ENCODE data around the gene HELT. TPM values are rescaled to one million over a fixed set of nuclear protein-coding genes. Genes with fewer than 3 reads are reported as not detected.

The HELT gene
- polyA plus RNA-seq, 2 donors, result not detected

GRCh38 chr4:185016101-185016940, 2.0 kb upstream of the HELT start:
- Histone ChIP-seq H3K4me1 (ENCODE audit: control insufficient read depth in 2 of 2, insufficient read depth in 2 of 2, low read length in 1 of 2) (peaks cover 4 to 21% of the 10 kb centered on the region in 2 donors), H3K4me3 (ENCODE audit: low read depth in 1 of 2, low read length in 2 of 2) (no peak overlapping the region), H3K9me3 (ENCODE audit: control insufficient read depth in 2 of 2, insufficient read depth in 1 of 2, low read depth in 1 of 2, low read length in 1 of 2) (no peaks in the 10 kb centered on the region), H3K27ac (ENCODE audit: low read depth in 2 of 2, low read length in 1 of 2) (no peak overlapping the region), H3K27me3 (ENCODE audit: control insufficient read depth in 1 of 2, insufficient read depth in 2 of 2, low read length in 2 of 2) (peaks cover 35% of the 10 kb centered on the region in 2 donors), H3K36me3 (ENCODE audit: control insufficient read depth in 2 of 2, insufficient read depth in 2 of 2, low read length in 1 of 2) (no peaks in the 10 kb centered on the region)
- WGBS, 2 donors, result 4 to 5% methylated on average over 47 of the region's 47 CpGs

- Histone ChIP-seq H3K9me3 (ENCODE audit: control insufficient read depth in 2 of 2, insufficient read depth in 1 of 2, low read depth in 1 of 2, low read length in 1 of 2) (no peaks in the 10 kb centered on the region), H3K27me3 (ENCODE audit: control insufficient read depth in 1 of 2, insufficient read depth in 2 of 2, low read length in 2 of 2) (peaks cover 35 to 38% of the 10 kb centered on the region in 2 donors), H3K36me3 (ENCODE audit: control insufficient read depth in 2 of 2, insufficient read depth in 2 of 2, low read length in 1 of 2) (no peaks in the 10 kb centered on the region), H3K27ac (ENCODE audit: low read depth in 2 of 2, low read length in 1 of 2) (no peak overlapping the region), H3K4me3 (ENCODE audit: low read depth in 1 of 2, low read length in 2 of 2) (no peak overlapping the region), H3K4me1 (ENCODE audit: control insufficient read depth in 2 of 2, insufficient read depth in 2 of 2, low read length in 1 of 2) (peaks cover 4 to 21% of the 10 kb centered on the region in 2 donors)
- WGBS, 2 donors, result 3% methylated on average over 34 of the region's 34 CpGs
Measured at GRCh38 chr4:185016946-185017758, 1.1 kb upstream of the HELT start.

DNA sequence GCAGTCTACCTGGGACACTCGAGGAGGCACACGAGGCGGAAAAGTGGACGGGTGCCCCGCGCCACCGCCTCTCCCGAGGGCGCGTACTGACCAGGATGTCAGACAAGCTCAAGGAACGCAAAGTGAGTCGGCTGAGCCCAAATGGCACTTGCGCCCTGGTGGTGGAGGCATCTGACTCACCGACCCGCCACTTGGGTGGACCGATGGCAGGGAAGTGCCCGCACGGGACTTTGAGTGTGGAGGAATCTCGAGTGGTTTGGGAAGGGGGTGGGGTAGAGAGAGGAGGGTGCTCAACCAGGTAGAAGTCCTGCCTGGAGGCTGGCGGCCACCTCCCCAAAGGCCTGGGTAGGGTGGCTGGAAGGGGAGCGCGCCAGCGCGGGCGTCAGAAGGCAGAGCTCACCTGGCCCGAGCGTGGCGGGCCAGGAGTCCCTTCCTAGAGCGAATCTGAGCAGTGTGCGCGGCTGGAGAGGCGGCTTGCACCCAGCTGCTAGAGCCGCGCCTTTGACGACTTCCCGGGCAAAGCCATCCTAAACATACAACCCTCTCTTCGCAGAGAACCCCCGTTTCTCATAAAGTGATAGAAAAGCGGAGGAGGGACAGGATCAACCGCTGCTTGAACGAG, 655 bp downstream of the HELT start:
- peaks cover 4 to 21% of the 10 kb centered on the region in 2 donors for H3K4me1 ChIP-seq (ENCODE audit: control insufficient read depth in 2 of 2, insufficient read depth in 2 of 2, low read length in 1 of 2)
- 3 to 4% methylated on average over 41 of the region's 41 CpGs for WGBS, 2 donors

DNA sequence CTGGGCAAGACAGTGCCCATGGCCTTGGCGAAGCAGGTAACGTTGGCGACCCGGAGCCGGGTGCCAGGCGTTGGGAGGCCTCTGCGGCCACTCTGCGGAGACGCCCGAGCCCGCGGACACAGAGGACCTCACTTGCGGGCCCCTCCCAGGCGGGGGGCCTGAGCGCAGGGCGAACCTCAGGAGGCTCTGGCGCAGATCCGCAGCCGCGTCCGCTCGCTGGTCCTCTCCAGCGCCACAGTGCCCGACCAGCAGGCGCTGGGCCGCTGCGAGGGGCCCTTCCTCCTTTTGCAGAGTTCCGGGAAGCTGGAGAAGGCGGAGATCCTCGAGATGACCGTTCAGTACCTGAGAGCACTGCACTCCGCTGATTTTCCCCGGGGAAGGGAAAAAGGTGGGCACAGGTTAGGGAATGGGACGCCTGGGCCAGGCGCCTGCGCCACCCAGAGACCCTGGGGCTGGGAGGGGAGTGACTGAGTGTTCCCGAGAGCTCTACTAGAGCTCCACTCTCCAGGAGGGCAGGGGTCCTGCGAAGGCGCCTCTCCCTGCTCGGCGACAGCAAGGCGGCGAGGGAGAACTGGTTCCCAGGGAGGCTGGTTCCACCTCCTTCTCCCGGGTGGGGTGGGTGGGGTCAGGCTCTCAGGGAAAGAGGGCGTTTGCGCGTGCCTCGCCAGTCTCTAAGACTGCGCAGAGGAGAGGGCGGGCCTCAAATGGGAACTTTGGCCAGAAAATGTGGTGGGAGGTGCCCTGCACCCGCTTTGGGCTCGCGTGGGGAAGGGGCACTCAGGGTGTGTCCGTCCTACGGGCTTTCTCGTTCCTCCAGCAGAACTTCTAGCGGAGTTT, 1.4 kb downstream of the HELT start:
- H3K9me3 ChIP-seq (ENCODE audit: control insufficient read depth in 2 of 2, insufficient read depth in 1 of 2, low read depth in 1 of 2, low read length in 1 of 2), result no peaks in the 10 kb centered on the region
- H3K36me3 ChIP-seq (ENCODE audit: control insufficient read depth in 2 of 2, insufficient read depth in 2 of 2, low read length in 1 of 2), result no peaks in the 10 kb centered on the region
- no peak overlapping the region for H3K27ac ChIP-seq (ENCODE audit: low read depth in 2 of 2, low read length in 1 of 2)
- peaks cover 34 to 39% of the 10 kb centered on the region in 2 donors for H3K27me3 ChIP-seq (ENCODE audit: control insufficient read depth in 1 of 2, insufficient read depth in 2 of 2, low read length in 2 of 2)
- peak overlapping the region in 1 of 2 donors; percentile 20 for H3K4me3 ChIP-seq (ENCODE audit: low read depth in 1 of 2, low read length in 2 of 2)
- WGBS, 2 donors, result 2 to 3% methylated on average over 50 to 57 of the region's 57 CpGs
- H3K4me1 ChIP-seq (ENCODE audit: control insufficient read depth in 2 of 2, insufficient read depth in 2 of 2, low read length in 1 of 2), result peaks cover 4 to 21% of the 10 kb centered on the region in 2 donors

More for the DNA sequence above, 655 bp downstream of the HELT start:
- no peaks in the 10 kb centered on the region for H3K9me3 ChIP-seq (ENCODE audit: control insufficient read depth in 2 of 2, insufficient read depth in 1 of 2, low read depth in 1 of 2, low read length in 1 of 2)
- H3K27ac ChIP-seq (ENCODE audit: low read depth in 2 of 2, low read length in 1 of 2), result no peak overlapping the region
- no peaks in the 10 kb centered on the region for H3K36me3 ChIP-seq (ENCODE audit: control insufficient read depth in 2 of 2, insufficient read depth in 2 of 2, low read length in 1 of 2)
- H3K27me3 ChIP-seq (ENCODE audit: control insufficient read depth in 1 of 2, insufficient read depth in 2 of 2, low read length in 2 of 2), result peaks cover 38 to 39% of the 10 kb centered on the region in 2 donors
- H3K4me3 ChIP-seq (ENCODE audit: low read depth in 1 of 2, low read length in 2 of 2), result no peak overlapping the region

DNA sequence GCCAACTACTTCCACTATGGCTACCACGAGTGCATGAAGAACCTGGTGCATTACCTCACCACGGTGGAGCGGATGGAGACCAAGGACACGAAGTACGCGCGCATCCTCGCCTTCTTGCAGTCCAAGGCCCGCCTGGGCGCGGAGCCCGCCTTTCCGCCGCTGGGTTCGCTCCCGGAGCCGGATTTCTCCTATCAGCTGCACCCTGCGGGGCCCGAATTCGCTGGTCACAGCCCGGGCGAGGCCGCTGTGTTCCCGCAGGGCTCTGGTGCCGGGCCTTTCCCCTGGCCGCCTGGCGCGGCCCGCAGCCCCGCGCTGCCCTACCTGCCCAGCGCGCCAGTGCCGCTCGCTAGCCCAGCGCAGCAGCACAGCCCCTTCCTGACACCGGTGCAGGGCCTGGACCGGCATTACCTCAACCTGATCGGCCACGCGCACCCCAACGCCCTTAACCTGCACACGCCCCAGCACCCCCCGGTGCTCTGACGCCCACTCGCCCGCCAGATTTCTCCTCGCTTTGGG, 2.1 kb downstream of the HELT start:
- H3K27me3 ChIP-seq (ENCODE audit: control insufficient read depth in 1 of 2, insufficient read depth in 2 of 2, low read length in 2 of 2), result peaks cover 32 to 39% of the 10 kb centered on the region in 2 donors
- no peaks in the 10 kb centered on the region for H3K36me3 ChIP-seq (ENCODE audit: control insufficient read depth in 2 of 2, insufficient read depth in 2 of 2, low read length in 1 of 2)
- WGBS, 2 donors, result 3 to 4% methylated on average over 44 to 48 of the region's 48 CpGs
- no peak overlapping the region for H3K27ac ChIP-seq (ENCODE audit: low read depth in 2 of 2, low read length in 1 of 2)
- H3K9me3 ChIP-seq (ENCODE audit: control insufficient read depth in 2 of 2, insufficient read depth in 1 of 2, low read depth in 1 of 2, low read length in 1 of 2), result peaks cover 0 to 3% of the 10 kb centered on the region in 2 donors
- peak overlapping the region in 1 of 2 donors; percentile 20 for H3K4me3 ChIP-seq (ENCODE audit: low read depth in 1 of 2, low read length in 2 of 2)
- peaks cover 4 to 21% of the 10 kb centered on the region in 2 donors for H3K4me1 ChIP-seq (ENCODE audit: control insufficient read depth in 2 of 2, insufficient read depth in 2 of 2, low read length in 1 of 2)

GRCh38 chr4:185020863-185021761, 2.8 kb downstream of the HELT start:
- Histone ChIP-seq H3K36me3 (ENCODE audit: control insufficient read depth in 2 of 2, insufficient read depth in 2 of 2, low read length in 1 of 2) (no peaks in the 10 kb centered on the region), H3K9me3 (ENCODE audit: control insufficient read depth in 2 of 2, insufficient read depth in 1 of 2, low read depth in 1 of 2, low read length in 1 of 2) (peaks cover 0 to 3% of the 10 kb centered on the region in 2 donors), H3K27ac (ENCODE audit: low read depth in 2 of 2, low read length in 1 of 2) (no peak overlapping the region), H3K4me1 (ENCODE audit: control insufficient read depth in 2 of 2, insufficient read depth in 2 of 2, low read length in 1 of 2) (peaks cover 4 to 21% of the 10 kb centered on the region in 2 donors), H3K4me3 (ENCODE audit: low read depth in 1 of 2, low read length in 2 of 2) (no peak overlapping the region), H3K27me3 (ENCODE audit: control insufficient read depth in 1 of 2, insufficient read depth in 2 of 2, low read length in 2 of 2) (peaks cover 32 to 34% of the 10 kb centered on the region in 2 donors)
- WGBS, 2 donors, result 2 to 5% methylated on average over 55 of the region's 55 CpGs

DNA sequence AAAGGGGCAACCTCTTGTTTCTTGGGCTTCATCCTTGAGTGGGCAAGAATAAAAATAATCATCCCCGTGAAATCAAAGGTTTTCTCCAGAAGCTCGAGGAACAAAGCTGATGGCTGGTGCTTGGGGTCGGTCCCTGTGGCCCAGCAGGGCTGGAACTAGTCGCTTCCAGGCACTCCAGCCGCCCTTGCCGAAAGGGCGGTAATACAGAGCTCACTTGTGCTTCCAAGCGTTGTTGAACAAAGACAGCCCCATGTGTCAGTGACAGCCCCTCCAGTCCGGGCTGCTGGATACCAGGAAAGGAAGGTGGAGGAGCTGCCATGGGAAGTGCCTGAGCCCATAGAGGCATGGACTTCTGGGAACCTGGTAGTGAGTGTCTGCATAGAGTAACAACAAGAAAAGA, 5.2 kb downstream of the HELT start:
- H3K36me3 ChIP-seq (ENCODE audit: control insufficient read depth in 2 of 2, insufficient read depth in 2 of 2, low read length in 1 of 2), result no peaks in the 10 kb centered on the region
- no peak overlapping the region for H3K27ac ChIP-seq (ENCODE audit: low read depth in 2 of 2, low read length in 1 of 2)
- WGBS, 2 donors, result 51 to 58% methylated on average over 9 of the region's 9 CpGs
- H3K27me3 ChIP-seq (ENCODE audit: control insufficient read depth in 1 of 2, insufficient read depth in 2 of 2, low read length in 2 of 2), result peaks cover 23 to 28% of the 10 kb centered on the region in 2 donors
- H3K4me3 ChIP-seq (ENCODE audit: low read depth in 1 of 2, low read length in 2 of 2), result no peak overlapping the region
- peaks cover 0 to 3% of the 10 kb centered on the region in 2 donors for H3K9me3 ChIP-seq (ENCODE audit: control insufficient read depth in 2 of 2, insufficient read depth in 1 of 2, low read depth in 1 of 2, low read length in 1 of 2)
- H3K4me1 ChIP-seq (ENCODE audit: control insufficient read depth in 2 of 2, insufficient read depth in 2 of 2, low read length in 1 of 2), result peaks cover 4 to 21% of the 10 kb centered on the region in 2 donors

DNA sequence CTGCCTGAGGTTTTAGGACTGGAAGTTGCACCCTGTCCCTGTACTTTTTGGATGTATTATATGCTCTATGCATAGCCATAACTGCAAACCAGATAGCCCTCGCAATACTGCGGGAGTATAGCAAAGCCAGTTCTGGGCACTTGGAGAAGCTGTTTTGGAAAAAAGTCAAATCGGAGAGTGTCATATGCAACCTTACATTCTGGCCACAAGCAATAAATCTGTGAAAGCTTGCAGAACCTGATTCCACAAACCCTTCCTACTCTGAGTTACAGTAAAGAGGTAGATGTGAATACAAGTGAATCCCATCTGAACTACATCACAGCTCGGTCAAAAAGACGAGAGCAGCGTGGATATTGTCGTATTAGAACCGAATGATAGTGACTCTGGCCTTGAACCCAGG, 10.3 kb downstream of the HELT start:
- Histone ChIP-seq H3K27me3 (ENCODE audit: control insufficient read depth in 1 of 2, insufficient read depth in 2 of 2, low read length in 2 of 2) (no peaks in the 10 kb centered on the region), H3K9me3 (ENCODE audit: control insufficient read depth in 2 of 2, insufficient read depth in 1 of 2, low read depth in 1 of 2, low read length in 1 of 2) (peaks cover 0 to 3% of the 10 kb centered on the region in 2 donors), H3K4me1 (ENCODE audit: control insufficient read depth in 2 of 2, insufficient read depth in 2 of 2, low read length in 1 of 2) (no peaks in the 10 kb centered on the region), H3K36me3 (ENCODE audit: control insufficient read depth in 2 of 2, insufficient read depth in 2 of 2, low read length in 1 of 2) (no peaks in the 10 kb centered on the region), H3K4me3 (ENCODE audit: low read depth in 1 of 2, low read length in 2 of 2) (no peak overlapping the region), H3K27ac (ENCODE audit: low read depth in 2 of 2, low read length in 1 of 2) (no peak overlapping the region)
- WGBS, 2 donors, result 91 to 93% methylated on average over 8 of the region's 8 CpGs
